ENCODE results near the gene NRG3.

The NRG3 gene

DNA sequence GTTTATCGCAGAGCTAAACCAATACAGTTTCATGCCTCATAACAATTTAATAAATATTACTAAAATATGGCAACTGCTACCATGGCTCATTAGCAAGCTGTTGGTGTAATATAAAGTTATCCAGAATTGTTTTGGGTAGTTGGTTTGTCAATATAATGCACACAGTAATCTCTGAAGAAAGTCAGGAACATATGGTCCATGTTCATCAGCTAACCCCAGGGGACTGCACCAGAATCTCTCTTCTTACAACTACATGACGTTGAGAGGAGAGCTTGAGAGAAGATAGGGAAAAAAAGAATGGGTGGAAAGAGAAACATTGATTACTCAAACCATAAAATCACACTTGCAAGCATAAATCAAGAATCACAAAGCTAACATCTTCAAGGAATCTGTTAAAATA, 333.7 kb downstream of the NRG3 start:
- ChIA-PET POLR2A (no interaction called here), CTCF (interaction anchor here (0.6 kb wide), 3 partner anchors 10 to 167 kb away, joined by 3 to 4 read pairs (median 4); no protein-coding TSS in a partner anchor)
- Histone ChIP-seq H3K36me3 (ENCODE audit: control insufficient read depth in 2 of 2, insufficient read depth in 1 of 2, low read length in 2 of 2) (no peaks in the 10 kb centered on the region), H3K9me3 (ENCODE audit: control insufficient read depth, insufficient read depth, low read depth, low read length) (no peaks in the 10 kb centered on the region), H3K4me1 (ENCODE audit: control insufficient read depth, insufficient read depth, low read length) (no peaks in the 10 kb centered on the region), H3K4me3 (ENCODE audit: low read depth, low read length) (no peak overlapping the region), H3K27ac (ENCODE audit: extremely low read depth, low read depth, low read length) (no peak overlapping the region)
- no peak for TF ChIP-seq ZFP37 (tag by site-specific recombination; IDR thresholded peaks at IDR 0.05)
- no peak for TF ChIP-seq ZFP41 (tag by site-specific recombination; IDR thresholded peaks at IDR 0.05; ENCODE audit: borderline replicate concordance)
- TF ChIP-seq ZNF596 (tag by site-specific recombination; IDR thresholded peaks at IDR 0.05): no peak
- no peak for TF ChIP-seq ZNF24 (tag by site-specific recombination; IDR thresholded peaks at IDR 0.05)
- no peak for TF ChIP-seq ZNF174 (tag by site-specific recombination; IDR thresholded peaks at IDR 0.05)
- TF ChIP-seq, protein P1, sequence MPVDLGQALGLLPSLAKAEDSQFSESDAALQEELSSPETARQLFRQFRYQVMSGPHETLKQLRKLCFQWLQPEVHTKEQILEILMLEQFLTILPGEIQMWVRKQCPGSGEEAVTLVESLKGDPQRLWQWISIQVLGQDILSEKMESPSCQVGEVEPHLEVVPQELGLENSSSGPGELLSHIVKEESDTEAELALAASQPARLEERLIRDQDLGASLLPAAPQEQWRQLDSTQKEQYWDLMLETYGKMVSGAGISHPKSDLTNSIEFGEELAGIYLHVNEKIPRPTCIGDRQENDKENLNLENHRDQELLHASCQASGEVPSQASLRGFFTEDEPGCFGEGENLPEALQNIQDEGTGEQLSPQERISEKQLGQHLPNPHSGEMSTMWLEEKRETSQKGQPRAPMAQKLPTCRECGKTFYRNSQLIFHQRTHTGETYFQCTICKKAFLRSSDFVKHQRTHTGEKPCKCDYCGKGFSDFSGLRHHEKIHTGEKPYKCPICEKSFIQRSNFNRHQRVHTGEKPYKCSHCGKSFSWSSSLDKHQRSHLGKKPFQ (tag by site-specific recombination; IDR thresholded peaks at IDR 0.05): no peak
- TF ChIP-seq KLF7 (tag by site-specific recombination; IDR thresholded peaks at IDR 0.05; ENCODE audit: borderline replicate concordance): no peak
- TF ChIP-seq ZIC2 (tag by site-specific recombination; IDR thresholded peaks at IDR 0.05): no peak
- TF ChIP-seq ZNF664 (tag by site-specific recombination; IDR thresholded peaks at IDR 0.05): no peak
- TF ChIP-seq, protein P2, sequence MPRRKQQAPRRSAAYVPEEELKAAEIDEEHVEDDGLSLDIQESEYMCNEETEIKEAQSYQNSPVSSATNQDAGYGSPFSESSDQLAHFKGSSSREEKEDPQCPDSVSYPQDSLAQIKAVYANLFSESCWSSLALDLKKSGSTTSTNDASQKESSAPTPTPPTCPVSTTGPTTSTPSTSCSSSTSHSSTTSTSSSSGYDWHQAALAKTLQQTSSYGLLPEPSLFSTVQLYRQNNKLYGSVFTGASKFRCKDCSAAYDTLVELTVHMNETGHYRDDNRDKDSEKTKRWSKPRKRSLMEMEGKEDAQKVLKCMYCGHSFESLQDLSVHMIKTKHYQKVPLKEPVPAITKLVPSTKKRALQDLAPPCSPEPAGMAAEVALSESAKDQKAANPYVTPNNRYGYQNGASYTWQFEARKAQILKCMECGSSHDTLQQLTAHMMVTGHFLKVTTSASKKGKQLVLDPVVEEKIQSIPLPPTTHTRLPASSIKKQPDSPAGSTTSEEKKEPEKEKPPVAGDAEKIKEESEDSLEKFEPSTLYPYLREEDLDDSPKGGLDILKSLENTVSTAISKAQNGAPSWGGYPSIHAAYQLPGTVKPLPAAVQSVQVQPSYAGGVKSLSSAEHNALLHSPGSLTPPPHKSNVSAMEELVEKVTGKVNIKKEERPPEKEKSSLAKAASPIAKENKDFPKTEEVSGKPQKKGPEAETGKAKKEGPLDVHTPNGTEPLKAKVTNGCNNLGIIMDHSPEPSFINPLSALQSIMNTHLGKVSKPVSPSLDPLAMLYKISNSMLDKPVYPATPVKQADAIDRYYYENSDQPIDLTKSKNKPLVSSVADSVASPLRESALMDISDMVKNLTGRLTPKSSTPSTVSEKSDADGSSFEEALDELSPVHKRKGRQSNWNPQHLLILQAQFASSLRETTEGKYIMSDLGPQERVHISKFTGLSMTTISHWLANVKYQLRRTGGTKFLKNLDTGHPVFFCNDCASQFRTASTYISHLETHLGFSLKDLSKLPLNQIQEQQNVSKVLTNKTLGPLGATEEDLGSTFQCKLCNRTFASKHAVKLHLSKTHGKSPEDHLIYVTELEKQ (tag by site-specific recombination; IDR thresholded peaks at IDR 0.05; ENCODE audit: borderline replicate concordance): no peak
- no peak for TF ChIP-seq KLF1 (tag by site-specific recombination; IDR thresholded peaks at IDR 0.05)
- TF ChIP-seq, protein P3, sequence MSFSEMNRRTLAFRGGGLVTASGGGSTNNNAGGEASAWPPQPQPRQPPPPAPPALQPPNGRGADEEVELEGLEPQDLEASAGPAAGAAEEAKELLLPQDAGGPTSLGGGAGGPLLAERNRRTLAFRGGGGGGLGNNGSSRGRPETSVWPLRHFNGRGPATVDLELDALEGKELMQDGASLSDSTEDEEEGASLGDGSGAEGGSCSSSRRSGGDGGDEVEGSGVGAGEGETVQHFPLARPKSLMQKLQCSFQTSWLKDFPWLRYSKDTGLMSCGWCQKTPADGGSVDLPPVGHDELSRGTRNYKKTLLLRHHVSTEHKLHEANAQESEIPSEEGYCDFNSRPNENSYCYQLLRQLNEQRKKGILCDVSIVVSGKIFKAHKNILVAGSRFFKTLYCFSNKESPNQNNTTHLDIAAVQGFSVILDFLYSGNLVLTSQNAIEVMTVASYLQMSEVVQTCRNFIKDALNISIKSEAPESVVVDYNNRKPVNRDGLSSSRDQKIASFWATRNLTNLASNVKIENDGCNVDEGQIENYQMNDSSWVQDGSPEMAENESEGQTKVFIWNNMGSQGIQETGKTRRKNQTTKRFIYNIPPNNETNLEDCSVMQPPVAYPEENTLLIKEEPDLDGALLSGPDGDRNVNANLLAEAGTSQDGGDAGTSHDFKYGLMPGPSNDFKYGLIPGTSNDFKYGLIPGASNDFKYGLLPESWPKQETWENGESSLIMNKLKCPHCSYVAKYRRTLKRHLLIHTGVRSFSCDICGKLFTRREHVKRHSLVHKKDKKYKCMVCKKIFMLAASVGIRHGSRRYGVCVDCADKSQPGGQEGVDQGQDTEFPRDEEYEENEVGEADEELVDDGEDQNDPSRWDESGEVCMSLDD (tag by site-specific recombination; IDR thresholded peaks at IDR 0.05): no peak
- no peak for TF ChIP-seq ZNF548 (tag by site-specific recombination; IDR thresholded peaks at IDR 0.05)

DNA sequence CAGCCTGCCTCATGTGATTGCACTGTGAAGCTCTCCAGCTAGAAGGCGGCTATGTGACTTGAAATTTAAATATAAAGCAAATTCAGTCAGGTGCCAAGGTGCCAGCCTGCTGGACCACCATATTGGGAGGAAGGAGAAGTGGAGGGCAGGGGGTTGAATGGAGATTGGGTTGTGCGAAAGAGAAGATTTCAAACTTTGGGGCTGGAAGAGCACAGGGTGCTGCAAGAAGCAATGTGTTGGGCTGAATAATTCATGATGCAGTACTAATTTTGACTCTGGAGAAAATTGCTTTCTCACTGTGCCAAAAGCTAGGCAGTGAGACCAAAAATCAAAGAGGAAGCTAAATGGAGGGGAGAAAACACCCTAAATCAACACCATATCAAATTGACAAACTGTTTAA, 335.3 kb downstream of the NRG3 start:
- Histone ChIP-seq H3K36me3 (ENCODE audit: control insufficient read depth in 2 of 2, insufficient read depth in 1 of 2, low read length in 2 of 2) (no peaks in the 10 kb centered on the region), H3K4me1 (ENCODE audit: control insufficient read depth, insufficient read depth, low read length) (no peaks in the 10 kb centered on the region), H3K9me3 (ENCODE audit: control insufficient read depth, insufficient read depth, low read depth, low read length) (no peaks in the 10 kb centered on the region), H3K27ac (ENCODE audit: extremely low read depth, low read depth, low read length) (no peak overlapping the region), H3K4me3 (ENCODE audit: low read depth, low read length) (no peak overlapping the region)
- ChIA-PET POLR2A (no interaction called here), CTCF (no interaction called here)
- TF ChIP-seq, protein P4, sequence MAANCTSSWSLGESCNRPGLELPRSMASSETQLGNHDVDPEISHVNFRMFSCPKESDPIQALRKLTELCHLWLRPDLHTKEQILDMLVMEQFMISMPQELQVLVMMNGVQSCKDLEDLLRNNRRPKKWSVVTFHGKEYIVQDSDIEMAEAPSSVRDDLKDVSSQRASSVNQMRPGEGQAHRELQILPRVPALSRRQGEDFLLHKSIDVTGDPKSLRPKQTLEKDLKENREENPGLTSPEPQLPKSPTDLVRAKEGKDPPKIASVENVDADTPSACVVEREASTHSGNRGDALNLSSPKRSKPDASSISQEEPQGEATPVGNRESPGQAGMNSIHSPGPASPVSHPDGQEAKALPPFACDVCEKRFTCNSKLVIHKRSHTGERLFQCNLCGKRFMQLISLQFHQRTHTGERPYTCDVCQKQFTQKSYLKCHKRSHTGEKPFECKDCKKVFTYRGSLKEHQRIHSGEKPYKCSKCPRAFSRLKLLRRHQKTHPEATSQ (tag by site-specific recombination; IDR thresholded peaks at IDR 0.05): no peak
- TF ChIP-seq KLF9 (tag by site-specific recombination; IDR thresholded peaks at IDR 0.05; ENCODE audit: low read depth) (no peak), ZNF792 (tag by site-specific recombination; IDR thresholded peaks at IDR 0.05) (no peak), ZNF239 (tag by site-specific recombination; IDR thresholded peaks at IDR 0.05) (no peak), GLIS1 (tag by site-specific recombination; IDR thresholded peaks at IDR 0.05) (no peak), SCRT2 (tag by site-specific recombination; IDR thresholded peaks at IDR 0.05) (no peak), ZFP41 (tag by site-specific recombination; IDR thresholded peaks at IDR 0.05; ENCODE audit: borderline replicate concordance) (no peak)
- TF ChIP-seq, protein P5, sequence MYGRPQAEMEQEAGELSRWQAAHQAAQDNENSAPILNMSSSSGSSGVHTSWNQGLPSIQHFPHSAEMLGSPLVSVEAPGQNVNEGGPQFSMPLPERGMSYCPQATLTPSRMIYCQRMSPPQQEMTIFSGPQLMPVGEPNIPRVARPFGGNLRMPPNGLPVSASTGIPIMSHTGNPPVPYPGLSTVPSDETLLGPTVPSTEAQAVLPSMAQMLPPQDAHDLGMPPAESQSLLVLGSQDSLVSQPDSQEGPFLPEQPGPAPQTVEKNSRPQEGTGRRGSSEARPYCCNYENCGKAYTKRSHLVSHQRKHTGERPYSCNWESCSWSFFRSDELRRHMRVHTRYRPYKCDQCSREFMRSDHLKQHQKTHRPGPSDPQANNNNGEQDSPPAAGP (tag by site-specific recombination; IDR thresholded peaks at IDR 0.05): no peak
- TF ChIP-seq, protein P6, sequence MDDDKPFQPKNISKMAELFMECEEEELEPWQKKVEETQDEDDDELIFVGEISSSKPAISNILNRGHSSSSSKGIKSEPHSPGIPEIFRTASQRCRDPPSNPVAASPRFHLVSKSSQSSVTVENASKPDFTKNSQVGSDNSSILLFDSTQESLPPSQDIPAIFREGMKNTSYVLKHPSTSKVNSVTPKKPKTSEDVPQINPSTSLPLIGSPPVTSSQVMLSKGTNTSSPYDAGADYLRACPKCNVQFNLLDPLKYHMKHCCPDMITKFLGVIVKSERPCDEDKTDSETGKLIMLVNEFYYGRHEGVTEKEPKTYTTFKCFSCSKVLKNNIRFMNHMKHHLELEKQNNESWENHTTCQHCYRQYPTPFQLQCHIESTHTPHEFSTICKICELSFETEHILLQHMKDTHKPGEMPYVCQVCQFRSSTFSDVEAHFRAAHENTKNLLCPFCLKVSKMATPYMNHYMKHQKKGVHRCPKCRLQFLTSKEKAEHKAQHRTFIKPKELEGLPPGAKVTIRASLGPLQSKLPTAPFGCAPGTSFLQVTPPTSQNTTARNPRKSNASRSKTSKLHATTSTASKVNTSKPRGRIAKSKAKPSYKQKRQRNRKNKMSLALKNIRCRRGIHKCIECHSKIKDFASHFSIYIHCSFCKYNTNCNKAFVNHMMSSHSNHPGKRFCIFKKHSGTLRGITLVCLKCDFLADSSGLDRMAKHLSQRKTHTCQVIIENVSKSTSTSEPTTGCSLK (tag by site-specific recombination; IDR thresholded peaks at IDR 0.05): no peak

Measured in HEK293 (cell line).